GM12874 (cell line): ENCODE results near the gene GPR151.

Experiments used
- CTCF ChIP-seq: IDR thresholded peaks from 2 replicates; pipeline ENCODE4 v1.5.1; 2011; ENCODE audit warnings: low read depth, mild to moderate bottlenecking, control low read depth, low read length, moderate library complexity; ENCODE audit not compliant: insufficient read depth

Gene GPR151

GRCh38 chr5:146549615-146550014 is 33.6 kb upstream of the GPR151 start:
- no peak for TF ChIP-seq CTCF

- no peak for TF ChIP-seq CTCF
These were observed 32.9 kb upstream of the GPR151 start for GRCh38 chr5:146548781-146549449.

GRCh38 chr5:146544232-146544631 is 28.2 kb upstream of the GPR151 start:
- no peak for TF ChIP-seq CTCF

- peak; percentile 85 for TF ChIP-seq CTCF
These were observed 26.2 kb upstream of the GPR151 start for GRCh38 chr5:146541958-146542849.

GRCh38 chr5:146540414-146540813 is 24.4 kb upstream of the GPR151 start:
- no peak for TF ChIP-seq CTCF

- TF ChIP-seq CTCF, result no peak
These were observed 24.0 kb upstream of the GPR151 start for GRCh38 chr5:146539973-146540372.

GRCh38 chr5:146538432-146538831 is 22.4 kb upstream of the GPR151 start:
- no peak for TF ChIP-seq CTCF
